Astrocyte (in vitro differentiated cells and primary cell): ENCODE data around the gene TRPM6. TPM values are rescaled to one million over a fixed set of nuclear protein-coding genes. Genes with fewer than 3 reads are reported as not detected.
"Not testable (repeated sequence)": the region's sequence is repeated elsewhere in the genome, so short reads cannot be mapped to it uniquely, and the experiment has no call there.

Source experiments
- DNase-seq: peaks from one replicate; pipeline ENCODE4 v3.0.0-alpha.2; 2010; ENCODE audit warnings: low read depth
- FAIRE-seq: peaks from 2 replicates; lab custom pipeline; 2011; peaks lifted over from hg19 to GRCh38; lab: Jason Lieb, UNC
- H2AFZ ChIP-seq: 2 replicates; pipeline ENCODE4 v1.6.0; 2012; ENCODE audit warnings: low read depth, low read length, inconsistent platforms
- H3K27ac ChIP-seq: 2 replicates; pipeline ENCODE4 v1.5.1; 2011; ENCODE audit warnings: low read depth, low read length, inconsistent platforms
- H3K27me3 ChIP-seq: 2 replicates; pipeline ENCODE4 v1.6.0; 2011; ENCODE audit warnings: low read length, inconsistent platforms; ENCODE audit not compliant: insufficient read depth
- H3K36me3 ChIP-seq: 2 replicates; pipeline ENCODE4 v1.5.1; 2011; ENCODE audit warnings: low read length, inconsistent platforms; ENCODE audit not compliant: insufficient read depth
- H3K4me1 ChIP-seq: 2 replicates; pipeline ENCODE4 v1.5.1; 2011; ENCODE audit warnings: low read length, inconsistent platforms; ENCODE audit not compliant: insufficient read depth
- H3K4me2 ChIP-seq: 2 replicates; pipeline ENCODE4 v1.6.0; 2012; ENCODE audit warnings: low read length, inconsistent platforms
- H3K4me3 ChIP-seq: 2 replicates; pipeline ENCODE4 v1.5.1; 2011; ENCODE audit warnings: low read depth, mild to moderate bottlenecking, low read length, inconsistent platforms; ENCODE audit not compliant: insufficient read depth
- H3K79me2 ChIP-seq: 2 replicates; pipeline ENCODE4 v1.6.0; 2012; ENCODE audit warnings: mild to moderate bottlenecking, low read length, inconsistent platforms; ENCODE audit not compliant: insufficient read depth
- H3K9ac ChIP-seq: 2 replicates; pipeline ENCODE4 v1.6.0; 2012; ENCODE audit warnings: mild to moderate bottlenecking, low read length, inconsistent platforms
- H3K9me3 ChIP-seq: 2 replicates; pipeline ENCODE4 v1.5.1; 2012; ENCODE audit warnings: low read depth, mild to moderate bottlenecking, low read length, inconsistent platforms; ENCODE audit not compliant: insufficient read depth
- H4K20me1 ChIP-seq: 2 replicates; pipeline ENCODE4 v1.6.0; 2012; ENCODE audit warnings: low read length, inconsistent platforms; ENCODE audit not compliant: insufficient read depth
- H3K27ac Mint-ChIP-seq: one replicate; pipeline ENCODE4 v1.8.0; 2021; ENCODE audit warnings: mild to moderate bottlenecking, mixed read lengths; ENCODE audit not compliant: unreplicated experiment
- H3K27me3 Mint-ChIP-seq: one replicate; pipeline ENCODE4 v1.8.0; 2021; ENCODE audit warnings: low read depth, mixed read lengths; ENCODE audit not compliant: unreplicated experiment
- H3K36me3 Mint-ChIP-seq: one replicate; pipeline ENCODE4 v1.8.0; 2021; ENCODE audit warnings: low read depth, mixed read lengths; ENCODE audit not compliant: unreplicated experiment
- H3K4me1 Mint-ChIP-seq: one replicate; pipeline ENCODE4 v1.8.0; 2021; ENCODE audit warnings: low read depth, mixed read lengths; ENCODE audit not compliant: unreplicated experiment
- H3K4me3 Mint-ChIP-seq: one replicate; pipeline ENCODE4 v1.8.0; 2021; ENCODE audit warnings: mild to moderate bottlenecking, moderate library complexity, mixed read lengths; ENCODE audit not compliant: unreplicated experiment
- H3K9me3 Mint-ChIP-seq: one replicate; pipeline ENCODE4 v1.8.0; 2021; ENCODE audit warnings: mild to moderate bottlenecking, mixed read lengths; ENCODE audit not compliant: unreplicated experiment
- EZH2 ChIP-seq: IDR thresholded peaks from 2 replicates; pipeline ENCODE4 v1.6.1; 2012; ENCODE audit warnings: mild to moderate bottlenecking, low read length, inconsistent platforms; ENCODE audit not compliant: insufficient read depth
- total RNA-seq: library from RNA; stranded (reverse); gene quantifications from 2 replicates; pipeline ENCODE4 v1.2.1, GENCODE V29; 2021
- TF ChIP-seq, protein P1 (sequence below): IDR thresholded peaks from 2 replicates; pipeline ENCODE4 v1.5.1; 2011; ENCODE audit warnings: low read depth, mild to moderate bottlenecking, inconsistent platforms, low read length, moderate library complexity; ENCODE audit not compliant: insufficient read depth

Gene TRPM6
- total RNA-seq, 1 donor from 2014 or later: 0.27 TPM

DNA sequence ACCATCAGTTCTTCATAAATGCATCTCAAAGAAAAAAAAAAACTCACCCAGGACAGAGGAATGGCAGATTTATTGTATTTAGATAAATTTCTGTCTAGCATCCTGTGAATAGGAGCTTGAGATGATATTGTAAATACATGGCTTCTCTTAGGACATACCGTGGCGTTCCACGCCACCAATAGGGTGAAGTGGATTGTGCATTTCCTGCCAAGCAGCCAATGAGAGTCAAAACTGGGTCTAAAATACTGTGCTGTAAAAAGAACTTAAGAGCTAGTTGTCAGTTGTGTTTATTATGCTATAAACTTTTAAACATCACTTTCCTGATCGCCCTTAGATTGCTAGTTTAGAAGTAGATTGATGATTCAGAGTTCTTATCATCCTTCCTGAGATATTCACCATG is 20.9 kb upstream of the TRPM6 start:
- no peak for FAIRE-seq
- no peaks in the 10 kb centered on the region for H3K36me3 Mint-ChIP-seq

DNA sequence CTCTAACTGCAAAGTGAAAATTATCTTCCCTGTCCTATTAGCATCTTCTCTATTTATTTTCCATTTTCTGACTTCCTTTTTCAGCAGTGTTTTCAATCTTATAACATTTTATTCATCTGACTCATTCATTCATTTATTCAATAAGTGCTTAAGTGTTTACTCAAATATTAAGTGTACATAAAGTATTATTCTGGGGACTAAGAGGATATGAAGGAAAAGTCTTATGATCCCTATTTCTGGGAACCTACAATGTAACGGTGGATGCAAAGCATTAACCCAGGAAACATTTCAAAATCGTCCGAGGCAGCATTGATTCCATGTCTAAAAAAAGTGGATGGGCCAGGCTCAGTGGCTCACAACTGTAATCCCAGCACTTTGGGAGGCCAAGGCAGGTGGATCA is 19.4 kb upstream of the TRPM6 start:
- no peak overlapping the region for H3K9ac ChIP-seq
- H3K36me3 Mint-ChIP-seq: no peaks in the 10 kb centered on the region
- H3K9me3 ChIP-seq: no peaks in the 10 kb centered on the region
- no peaks in the 10 kb centered on the region for H3K4me1 ChIP-seq
- no peak overlapping the region for H3K27ac Mint-ChIP-seq
- H3K4me2 ChIP-seq: no peak overlapping the region
- DNase-seq: no peak
- H3K27me3 ChIP-seq: no peaks in the 10 kb centered on the region
- no peaks in the 10 kb centered on the region for H3K79me2 ChIP-seq
- no peaks in the 10 kb centered on the region for H4K20me1 ChIP-seq
- no peaks in the 10 kb centered on the region for H3K36me3 ChIP-seq
- TF ChIP-seq EZH2: no peak
- TF ChIP-seq, protein P1, sequence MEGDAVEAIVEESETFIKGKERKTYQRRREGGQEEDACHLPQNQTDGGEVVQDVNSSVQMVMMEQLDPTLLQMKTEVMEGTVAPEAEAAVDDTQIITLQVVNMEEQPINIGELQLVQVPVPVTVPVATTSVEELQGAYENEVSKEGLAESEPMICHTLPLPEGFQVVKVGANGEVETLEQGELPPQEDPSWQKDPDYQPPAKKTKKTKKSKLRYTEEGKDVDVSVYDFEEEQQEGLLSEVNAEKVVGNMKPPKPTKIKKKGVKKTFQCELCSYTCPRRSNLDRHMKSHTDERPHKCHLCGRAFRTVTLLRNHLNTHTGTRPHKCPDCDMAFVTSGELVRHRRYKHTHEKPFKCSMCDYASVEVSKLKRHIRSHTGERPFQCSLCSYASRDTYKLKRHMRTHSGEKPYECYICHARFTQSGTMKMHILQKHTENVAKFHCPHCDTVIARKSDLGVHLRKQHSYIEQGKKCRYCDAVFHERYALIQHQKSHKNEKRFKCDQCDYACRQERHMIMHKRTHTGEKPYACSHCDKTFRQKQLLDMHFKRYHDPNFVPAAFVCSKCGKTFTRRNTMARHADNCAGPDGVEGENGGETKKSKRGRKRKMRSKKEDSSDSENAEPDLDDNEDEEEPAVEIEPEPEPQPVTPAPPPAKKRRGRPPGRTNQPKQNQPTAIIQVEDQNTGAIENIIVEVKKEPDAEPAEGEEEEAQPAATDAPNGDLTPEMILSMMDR: no peak
- no peak overlapping the region for H3K4me3 ChIP-seq
- no peaks in the 10 kb centered on the region for H3K9me3 Mint-ChIP-seq
- H3K4me3 Mint-ChIP-seq: no peak overlapping the region
- peaks cover 7% of the 10 kb centered on the region for H3K27me3 Mint-ChIP-seq
- no peaks in the 10 kb centered on the region for H3K4me1 Mint-ChIP-seq
- H3K27ac ChIP-seq: no peak overlapping the region
- H2AFZ ChIP-seq: no peak overlapping the region
- FAIRE-seq: no peak

More for the DNA sequence above, 20.9 kb upstream of the TRPM6 start:
- DNase-seq: no peak
- Mint-ChIP-seq H3K4me3 (no peak overlapping the region), H3K4me1 (no peaks in the 10 kb centered on the region), H3K9me3 (no peaks in the 10 kb centered on the region), H3K27me3 (peaks cover 7% of the 10 kb centered on the region), H3K27ac (no peak overlapping the region)
- H3K4me2 ChIP-seq: no peak overlapping the region
- no peak overlapping the region for H3K27ac ChIP-seq
- no peak overlapping the region for H3K4me3 ChIP-seq
- no peaks in the 10 kb centered on the region for H3K79me2 ChIP-seq
- no peaks in the 10 kb centered on the region for H3K36me3 ChIP-seq
- H3K9me3 ChIP-seq: no peaks in the 10 kb centered on the region
- TF ChIP-seq EZH2: no peak
- TF ChIP-seq, protein P1: no peak
- H3K9ac ChIP-seq: no peak overlapping the region
- no peak overlapping the region for H2AFZ ChIP-seq
- H4K20me1 ChIP-seq: no peaks in the 10 kb centered on the region
- no peaks in the 10 kb centered on the region for H3K27me3 ChIP-seq
- H3K4me1 ChIP-seq: no peaks in the 10 kb centered on the region

DNA sequence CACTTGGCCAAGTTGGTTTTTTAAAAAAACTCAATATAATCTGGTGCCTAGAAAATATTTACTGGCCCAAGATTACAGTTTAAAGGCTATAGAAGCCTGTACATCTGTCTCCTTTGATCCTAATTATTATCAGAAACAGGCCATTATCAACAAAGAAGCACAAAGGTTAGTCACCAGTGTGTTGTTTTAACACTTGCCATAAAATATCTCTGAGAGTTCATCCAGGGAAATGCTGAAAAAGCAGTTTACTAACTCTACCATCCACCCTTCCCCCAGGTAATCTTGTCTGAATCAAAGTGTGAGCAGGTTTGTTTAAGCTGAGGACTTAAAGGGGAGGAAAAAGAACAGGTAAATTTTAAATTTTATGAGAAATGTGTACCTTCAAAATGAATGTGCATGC is 13.3 kb upstream of the TRPM6 start:
- FAIRE-seq (no peak), DNase-seq (no peak)
- H3K4me1 ChIP-seq: no peaks in the 10 kb centered on the region
- no peaks in the 10 kb centered on the region for H3K9me3 ChIP-seq
- no peak overlapping the region for H3K4me3 ChIP-seq
- H4K20me1 ChIP-seq: no peaks in the 10 kb centered on the region
- no peak overlapping the region for H3K9ac ChIP-seq
- Mint-ChIP-seq H3K4me3 (no peak overlapping the region), H3K27ac (no peak overlapping the region), H3K4me1 (no peaks in the 10 kb centered on the region), H3K9me3 (no peaks in the 10 kb centered on the region), H3K36me3 (no peaks in the 10 kb centered on the region), H3K27me3 (peaks cover 6% of the 10 kb centered on the region)
- H3K27ac ChIP-seq: no peak overlapping the region
- H2AFZ ChIP-seq: no peak overlapping the region
- no peak overlapping the region for H3K4me2 ChIP-seq
- H3K36me3 ChIP-seq: no peaks in the 10 kb centered on the region
- TF ChIP-seq, protein P1: no peak
- no peak for TF ChIP-seq EZH2
- no peaks in the 10 kb centered on the region for H3K27me3 ChIP-seq
- H3K79me2 ChIP-seq: no peaks in the 10 kb centered on the region

DNA sequence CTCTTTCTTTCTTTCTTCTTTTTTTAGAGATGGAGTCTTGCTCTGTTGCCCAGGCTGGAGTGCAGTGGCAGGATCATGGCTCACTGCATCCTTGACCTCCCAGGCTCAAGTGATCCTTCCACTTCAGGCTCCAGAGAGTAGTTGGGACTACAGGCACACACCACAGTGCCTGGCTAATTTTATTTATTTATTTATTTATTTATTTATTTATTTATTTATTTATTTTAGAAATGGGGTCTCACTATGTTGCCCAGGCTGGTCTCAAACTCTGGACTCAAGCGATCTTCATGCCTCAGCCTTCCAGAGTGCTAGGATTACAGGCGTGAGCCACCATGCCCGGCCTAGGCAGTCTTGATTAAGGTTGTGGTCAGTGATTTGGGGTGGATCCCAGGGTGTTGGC is 728 bp upstream of the TRPM6 start:
- H3K4me3 Mint-ChIP-seq: peak overlapping the region; percentile 88
- H3K4me1 Mint-ChIP-seq, H3K27me3 ChIP-seq: not testable (repeated sequence)

More for the DNA sequence above, 728 bp upstream of the TRPM6 start:
- not testable (repeated sequence) for H3K9ac ChIP-seq, H3K4me2 ChIP-seq, H3K36me3 Mint-ChIP-seq, H3K36me3 ChIP-seq, H3K79me2 ChIP-seq, H3K27ac Mint-ChIP-seq, H3K4me3 ChIP-seq, H3K4me1 ChIP-seq, H3K27ac ChIP-seq, H3K9me3 ChIP-seq, H2AFZ ChIP-seq, H4K20me1 ChIP-seq, H3K9me3 Mint-ChIP-seq, FAIRE-seq, DNase-seq
- H3K27me3 Mint-ChIP-seq: peaks cover 10% of the 10 kb centered on the region
